Measurements from ENCODE around the gene CRLF2.
A peak's percentile ranks its signal among the peaks of the same experiment; 100 is the strongest.

DNA sequence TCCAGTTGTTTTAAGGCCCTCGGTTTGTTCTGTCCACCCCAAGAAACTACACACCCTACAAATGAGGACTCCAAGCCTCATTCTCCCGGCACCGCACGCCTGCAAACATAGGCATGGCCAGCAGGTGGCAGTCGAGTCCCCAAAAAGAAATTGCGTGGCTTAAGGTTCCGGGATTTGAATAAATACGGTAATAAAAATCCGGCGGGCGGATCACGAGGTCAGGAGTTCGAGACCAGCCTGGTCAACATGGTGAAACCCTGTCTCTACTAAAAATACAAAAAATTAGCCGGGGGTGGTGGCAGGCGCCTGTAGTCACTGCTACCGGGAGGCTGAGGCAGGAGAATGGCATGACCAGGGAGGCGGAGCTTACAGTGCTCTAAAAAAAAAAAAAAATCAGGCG lies 34.4 kb upstream of the CRLF2 start:
- no peak for TF ChIP-seq POLR2A (IDR thresholded peaks at IDR 0.05)
- TF ChIP-seq, protein P1, sequence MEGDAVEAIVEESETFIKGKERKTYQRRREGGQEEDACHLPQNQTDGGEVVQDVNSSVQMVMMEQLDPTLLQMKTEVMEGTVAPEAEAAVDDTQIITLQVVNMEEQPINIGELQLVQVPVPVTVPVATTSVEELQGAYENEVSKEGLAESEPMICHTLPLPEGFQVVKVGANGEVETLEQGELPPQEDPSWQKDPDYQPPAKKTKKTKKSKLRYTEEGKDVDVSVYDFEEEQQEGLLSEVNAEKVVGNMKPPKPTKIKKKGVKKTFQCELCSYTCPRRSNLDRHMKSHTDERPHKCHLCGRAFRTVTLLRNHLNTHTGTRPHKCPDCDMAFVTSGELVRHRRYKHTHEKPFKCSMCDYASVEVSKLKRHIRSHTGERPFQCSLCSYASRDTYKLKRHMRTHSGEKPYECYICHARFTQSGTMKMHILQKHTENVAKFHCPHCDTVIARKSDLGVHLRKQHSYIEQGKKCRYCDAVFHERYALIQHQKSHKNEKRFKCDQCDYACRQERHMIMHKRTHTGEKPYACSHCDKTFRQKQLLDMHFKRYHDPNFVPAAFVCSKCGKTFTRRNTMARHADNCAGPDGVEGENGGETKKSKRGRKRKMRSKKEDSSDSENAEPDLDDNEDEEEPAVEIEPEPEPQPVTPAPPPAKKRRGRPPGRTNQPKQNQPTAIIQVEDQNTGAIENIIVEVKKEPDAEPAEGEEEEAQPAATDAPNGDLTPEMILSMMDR (IDR thresholded peaks at IDR 0.05), result peak; percentile 78 to 86 (median 78)

Measured in esophagus squamous epithelium (tissue), 4 donors.